ENCODE data around the gene PRKAB1.

- TF ChIP-seq CTCF (conservative IDR thresholded peaks at IDR 0.05; ENCODE audit: low read depth, low read length) (no peak), EZH2 (IDR thresholded peaks at IDR 0.05; ENCODE audit: borderline replicate concordance, low read depth, low read length, poor library complexity, severe bottlenecking) (no peak)
These were observed 1.6 kb upstream of the PRKAB1 start for GRCh38 chr12:119666226-119666795.
